Activated CD8-positive, alpha-beta memory T cell treated with anti-CD3 and anti-CD28 coated beads, Interleukin-2, amount 50 U/mL, for 24 hours (primary cell): Measurements from ENCODE around the gene STOX2.
"Not testable (repeated sequence)": the region's sequence is repeated elsewhere in the genome, so short reads cannot be mapped to it uniquely, and the experiment has no call there.

Experiments
- DNase-seq: peaks from one replicate; pipeline ENCODE4 v3.0.0-alpha.2; 2020; ENCODE audit errors: extremely low read depth

The STOX2 gene

GRCh38 chr4:183936047-183936446 is 30.9 kb downstream of the STOX2 start:
- DNase-seq: no peak

- no peak for DNase-seq
Observed at GRCh38 chr4:183936574-183937345, 31.7 kb downstream of the STOX2 start.

DNA sequence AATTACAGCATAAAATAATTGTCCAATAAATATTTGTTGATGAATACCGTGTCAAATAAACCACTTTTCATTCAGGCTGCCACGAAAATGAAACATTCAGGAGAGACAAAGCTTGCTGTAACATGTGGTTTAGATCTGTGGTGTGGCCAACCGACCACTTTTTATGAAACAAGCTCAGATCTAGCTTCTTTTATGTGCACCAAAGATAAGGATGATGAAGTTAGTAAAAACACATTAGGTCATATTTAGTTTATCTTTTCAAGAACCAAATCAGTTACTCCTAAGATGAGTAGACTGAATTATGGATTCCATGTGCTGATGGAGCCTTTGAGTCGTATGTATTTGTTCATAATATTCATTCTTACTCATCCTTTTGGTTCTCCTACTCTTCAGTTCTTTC is 35.8 kb downstream of the STOX2 start:
- no peak for DNase-seq

DNA sequence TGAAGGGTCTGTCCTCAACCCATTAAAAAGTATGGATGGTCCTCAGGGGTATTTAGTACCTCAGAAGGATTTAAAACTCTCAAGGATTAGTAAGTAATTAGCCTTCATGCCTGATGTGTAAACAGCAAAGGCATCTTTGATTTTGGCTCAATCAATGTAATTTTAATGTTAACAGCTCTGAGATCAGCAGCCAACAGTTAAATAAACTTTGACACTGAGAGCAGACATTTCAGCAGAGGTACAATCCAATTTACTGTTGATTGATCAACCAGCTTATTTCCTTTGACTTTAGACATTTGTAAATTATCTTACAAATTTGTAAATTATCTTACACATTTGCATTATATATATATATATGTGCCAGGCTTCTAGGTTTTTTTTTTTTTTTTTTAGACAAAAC is 36.9 kb downstream of the STOX2 start:
- DNase-seq: no peak

GRCh38 chr4:183945741-183946140 is 40.6 kb downstream of the STOX2 start:
- DNase-seq: no peak

DNA sequence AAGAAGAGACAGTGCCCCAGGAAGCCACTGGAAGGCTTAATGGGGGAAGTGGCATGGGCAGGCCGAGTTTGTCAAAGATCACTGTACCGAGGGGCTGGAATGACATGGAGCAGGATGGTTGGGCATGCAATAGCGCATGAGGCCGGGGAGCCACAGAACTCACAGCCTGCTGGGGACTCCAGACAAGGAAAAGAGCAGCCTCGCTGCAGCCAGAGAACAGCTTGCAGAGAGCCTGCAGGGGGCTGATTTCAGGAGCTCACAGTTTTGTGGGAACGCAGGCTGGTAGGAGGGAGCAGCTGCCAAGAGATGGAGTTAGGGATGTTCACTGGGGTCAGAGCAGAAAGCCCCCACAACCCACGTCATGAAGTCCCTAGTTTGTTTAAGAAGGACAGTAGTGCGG is 45.4 kb downstream of the STOX2 start:
- no peak for DNase-seq

GRCh38 chr4:183952652-183953051 is 47.5 kb downstream of the STOX2 start:
- DNase-seq: not testable (repeated sequence)

- DNase-seq: no peak
Observed at GRCh38 chr4:183959319-183960045, 54.4 kb downstream of the STOX2 start.

DNA sequence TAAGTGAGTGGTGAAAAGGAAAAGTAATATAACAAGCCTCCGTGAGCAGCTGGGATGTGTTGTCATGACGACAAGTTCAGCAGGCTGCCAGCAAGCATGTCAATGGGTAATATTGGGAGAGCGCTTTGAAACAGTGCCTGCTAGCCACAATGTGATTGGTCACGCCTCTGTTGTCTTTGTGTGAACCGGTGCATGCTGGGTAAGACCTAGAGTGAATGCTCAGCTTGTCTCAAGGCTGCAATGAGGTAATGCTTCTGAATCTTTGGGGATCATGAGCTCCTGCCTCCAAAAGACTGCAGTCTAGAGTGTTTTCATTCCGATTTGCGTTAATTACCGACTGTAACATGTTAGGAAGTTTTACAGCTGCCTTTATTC is 54.9 kb downstream of the STOX2 start:
- no peak for DNase-seq

GRCh38 chr4:183960962-183961541 is 55.9 kb downstream of the STOX2 start:
- DNase-seq: no peak

DNA sequence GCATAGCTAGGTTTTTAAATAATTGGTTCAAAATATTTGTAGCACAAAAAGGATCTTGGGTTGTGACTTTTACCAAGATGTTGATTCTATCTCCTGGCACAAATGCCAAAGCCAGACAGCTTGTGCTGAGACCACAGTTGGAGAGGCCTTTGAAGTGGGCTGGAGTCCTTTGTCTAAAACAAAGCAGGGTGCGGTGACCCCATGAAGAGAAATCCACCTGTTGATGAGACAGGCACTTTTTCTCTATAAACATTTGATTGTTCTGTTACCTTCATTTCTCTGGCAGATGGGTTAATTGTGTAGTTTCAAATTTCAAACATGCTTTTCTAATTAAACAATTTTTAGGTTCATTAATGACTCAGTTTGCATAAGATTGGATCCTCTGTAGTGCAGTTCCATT is 56.7 kb downstream of the STOX2 start:
- DNase-seq: no peak

DNA sequence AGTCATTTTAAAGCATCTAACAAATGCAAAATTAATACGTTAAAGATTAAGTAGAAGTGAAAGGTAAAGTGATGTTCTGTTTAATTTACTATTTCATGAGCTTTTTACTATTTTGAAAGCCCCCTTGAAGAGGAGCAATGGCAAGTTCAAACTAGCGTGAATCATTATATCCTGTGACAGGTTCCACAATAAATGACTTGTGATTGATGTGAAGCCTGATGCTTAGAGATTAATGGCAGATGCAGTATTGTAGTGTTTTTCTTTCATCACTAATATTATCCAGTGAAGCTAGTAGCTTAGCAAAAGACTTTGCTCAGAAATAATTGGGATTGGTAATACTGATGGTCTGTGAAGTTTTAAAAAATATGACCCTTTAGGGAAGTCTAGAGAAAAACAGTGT is 57.3 kb downstream of the STOX2 start:
- DNase-seq: no peak

DNA sequence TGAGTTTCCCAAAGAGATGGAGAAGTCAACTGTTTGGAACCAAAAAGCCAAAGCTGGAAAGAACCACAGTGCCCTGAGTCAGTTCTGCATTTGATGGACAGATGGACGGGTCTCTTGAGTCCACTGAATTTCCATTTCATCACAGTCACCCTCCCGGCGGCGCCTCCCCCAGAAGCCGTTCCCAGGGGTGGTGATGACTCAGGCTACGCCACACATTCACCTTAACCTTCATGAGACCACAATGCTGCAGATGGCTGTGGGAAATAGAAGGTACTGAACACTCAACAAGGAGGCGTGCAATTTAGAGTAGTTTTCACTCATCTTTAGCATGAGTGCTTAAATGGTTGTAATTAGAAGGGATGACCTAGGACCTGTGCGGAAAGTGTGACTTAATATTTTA is 61.3 kb downstream of the STOX2 start:
- no peak for DNase-seq

DNA sequence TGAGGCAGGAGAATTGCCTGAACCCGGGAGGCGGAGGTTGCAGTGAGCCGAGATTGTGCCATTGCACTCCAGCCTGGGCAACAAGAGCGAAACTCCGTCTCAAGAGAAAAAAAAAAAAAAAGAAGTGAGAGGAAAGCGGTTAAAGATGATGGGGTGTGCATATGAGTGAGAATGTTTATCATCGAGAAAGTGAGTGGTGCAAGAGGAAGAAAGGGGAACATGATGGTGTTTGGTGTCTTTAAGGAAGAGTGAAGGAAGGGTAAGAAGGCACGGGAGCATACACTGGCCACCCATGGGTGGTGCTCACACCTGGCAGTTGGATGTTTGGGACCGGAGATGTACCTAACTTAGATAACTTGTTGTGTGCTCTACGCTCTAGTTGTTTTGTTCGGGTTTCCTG is 62.2 kb downstream of the STOX2 start:
- no peak for DNase-seq

GRCh38 chr4:183968502-183968901 is 63.4 kb downstream of the STOX2 start:
- no peak for DNase-seq

DNA sequence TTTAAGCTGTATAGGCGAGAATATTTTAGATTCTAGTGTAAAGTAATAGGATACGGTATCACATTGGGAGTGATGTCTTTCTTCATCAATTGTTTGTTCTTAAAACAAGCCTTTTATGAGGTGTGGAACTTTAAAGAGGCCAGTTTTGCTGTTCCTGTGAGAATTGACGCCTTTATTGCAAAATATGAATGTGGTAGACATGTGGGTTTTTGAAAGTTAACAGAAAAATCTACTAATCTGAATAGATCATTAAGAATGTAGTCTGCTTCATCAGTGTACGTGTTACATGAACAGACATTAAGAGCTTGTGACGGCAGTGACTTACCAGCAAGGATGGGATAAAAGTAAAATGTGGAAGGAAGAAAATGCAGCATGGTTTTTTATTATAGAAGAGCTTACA is 63.8 kb downstream of the STOX2 start:
- DNase-seq: no peak

DNA sequence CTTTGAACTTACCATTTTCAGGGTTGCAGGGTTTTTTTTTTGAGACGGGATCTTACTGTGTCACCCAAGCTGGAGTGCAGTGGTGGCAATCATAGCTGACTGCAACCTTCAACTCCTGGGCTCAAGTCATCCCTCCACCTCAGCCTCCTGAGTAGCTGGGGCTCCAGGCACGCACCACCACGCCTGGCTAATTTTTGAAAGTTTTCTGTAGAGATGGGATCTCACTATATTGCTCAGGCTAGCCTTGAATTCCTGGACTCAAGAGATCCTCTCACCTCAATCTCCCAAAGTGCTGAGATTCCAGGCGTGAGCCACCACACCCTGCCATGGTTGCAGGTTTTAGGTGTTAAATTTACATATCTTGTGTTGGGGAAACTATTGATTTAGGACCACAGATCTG is 64.5 kb downstream of the STOX2 start:
- DNase-seq: no peak

- no peak for DNase-seq
Observed at GRCh38 chr4:183971929-183972490, 66.9 kb downstream of the STOX2 start.

DNA sequence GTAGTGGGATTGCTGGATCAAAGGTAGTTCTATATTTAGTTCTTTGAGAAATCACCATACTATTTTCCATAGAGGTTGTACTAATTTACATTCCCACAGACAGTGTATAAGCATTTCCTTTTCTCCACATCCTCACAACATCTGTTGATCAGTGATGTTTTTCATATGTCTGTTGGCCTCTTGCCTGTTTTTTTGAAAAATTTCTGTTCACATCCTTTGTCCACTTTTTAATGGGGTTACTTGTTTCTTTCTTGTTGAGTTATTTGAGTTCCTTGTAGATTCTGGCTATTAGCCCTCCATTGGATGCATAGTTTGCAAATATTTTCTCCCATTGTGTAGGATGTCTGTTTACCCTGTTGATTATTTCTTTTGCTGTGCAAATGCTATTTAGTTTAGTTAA is 72.6 kb downstream of the STOX2 start:
- no peak for DNase-seq

DNA sequence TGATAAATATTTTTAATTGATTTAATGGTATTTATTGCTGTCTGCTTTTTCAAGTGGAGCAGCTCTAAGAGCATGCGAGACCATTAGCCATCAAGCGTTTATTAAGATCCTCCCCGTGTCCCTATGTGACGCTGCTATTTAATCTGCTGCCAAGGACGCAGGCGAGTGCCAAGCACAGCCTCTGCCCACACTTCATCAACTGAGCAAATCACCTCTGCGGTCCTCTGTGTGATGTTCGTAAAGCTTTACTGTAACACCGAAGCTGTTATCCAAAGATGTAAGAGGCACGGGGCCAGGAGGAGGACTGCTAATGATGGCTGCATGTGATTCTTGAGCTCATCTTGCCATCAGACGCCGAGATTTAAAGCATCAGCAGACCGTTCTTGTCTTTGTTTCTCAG is 79.5 kb downstream of the STOX2 start:
- no peak for DNase-seq

- DNase-seq: no peak
Observed at GRCh38 chr4:183985786-183986185, 80.7 kb downstream of the STOX2 start.

- DNase-seq: no peak
Observed at GRCh38 chr4:183986291-183986970, 81.3 kb downstream of the STOX2 start.
